B cell (primary cell): Measurements from ENCODE around the gene UTS2R.

ENCODE experiments used
- EZH2 ChIP-seq: IDR thresholded peaks from 2 replicates; pipeline ENCODE4 v1.6.1; 2012; ENCODE audit warnings: borderline replicate concordance, low read depth, mild to moderate bottlenecking, moderate library complexity, low read length; ENCODE audit not compliant: insufficient read depth, poor library complexity, severe bottlenecking
- TF ChIP-seq, protein P1 (sequence below): fragments of 200-600 bp; IDR thresholded peaks from one replicate; pipeline ENCODE4 v1.8.0; 2022; ENCODE audit warnings: antibody characterized with exemption, mild to moderate bottlenecking

DNA sequence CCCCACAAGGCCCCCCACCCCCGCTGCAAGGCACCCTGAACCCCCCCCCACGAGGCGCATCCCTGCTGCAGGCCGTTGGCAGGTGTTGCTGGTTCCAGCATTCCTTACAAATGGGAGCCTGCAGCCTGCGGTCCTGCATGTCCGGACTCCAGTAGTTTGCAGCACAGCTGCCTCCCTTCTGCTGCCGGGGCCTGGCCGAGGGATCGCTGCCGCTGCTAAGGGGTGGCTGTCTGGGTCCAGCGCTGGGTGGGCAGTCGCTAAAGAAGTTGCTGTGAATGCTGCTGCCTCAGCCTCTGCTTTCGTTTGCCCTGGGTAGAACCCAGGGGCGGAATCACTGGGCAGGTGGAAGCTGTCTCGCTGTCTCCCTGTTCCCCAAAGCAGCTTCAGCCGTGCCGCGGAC lies 11.8 kb downstream of the UTS2R start:
- TF ChIP-seq, protein P1, sequence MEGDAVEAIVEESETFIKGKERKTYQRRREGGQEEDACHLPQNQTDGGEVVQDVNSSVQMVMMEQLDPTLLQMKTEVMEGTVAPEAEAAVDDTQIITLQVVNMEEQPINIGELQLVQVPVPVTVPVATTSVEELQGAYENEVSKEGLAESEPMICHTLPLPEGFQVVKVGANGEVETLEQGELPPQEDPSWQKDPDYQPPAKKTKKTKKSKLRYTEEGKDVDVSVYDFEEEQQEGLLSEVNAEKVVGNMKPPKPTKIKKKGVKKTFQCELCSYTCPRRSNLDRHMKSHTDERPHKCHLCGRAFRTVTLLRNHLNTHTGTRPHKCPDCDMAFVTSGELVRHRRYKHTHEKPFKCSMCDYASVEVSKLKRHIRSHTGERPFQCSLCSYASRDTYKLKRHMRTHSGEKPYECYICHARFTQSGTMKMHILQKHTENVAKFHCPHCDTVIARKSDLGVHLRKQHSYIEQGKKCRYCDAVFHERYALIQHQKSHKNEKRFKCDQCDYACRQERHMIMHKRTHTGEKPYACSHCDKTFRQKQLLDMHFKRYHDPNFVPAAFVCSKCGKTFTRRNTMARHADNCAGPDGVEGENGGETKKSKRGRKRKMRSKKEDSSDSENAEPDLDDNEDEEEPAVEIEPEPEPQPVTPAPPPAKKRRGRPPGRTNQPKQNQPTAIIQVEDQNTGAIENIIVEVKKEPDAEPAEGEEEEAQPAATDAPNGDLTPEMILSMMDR: no peak
- no peak for TF ChIP-seq EZH2
